ENCODE data around the gene WDR54.
"Not testable (repeated sequence)": the region's sequence is repeated elsewhere in the genome, so short reads cannot be mapped to it uniquely, and the experiment has no call there.

Gene WDR54

DNA sequence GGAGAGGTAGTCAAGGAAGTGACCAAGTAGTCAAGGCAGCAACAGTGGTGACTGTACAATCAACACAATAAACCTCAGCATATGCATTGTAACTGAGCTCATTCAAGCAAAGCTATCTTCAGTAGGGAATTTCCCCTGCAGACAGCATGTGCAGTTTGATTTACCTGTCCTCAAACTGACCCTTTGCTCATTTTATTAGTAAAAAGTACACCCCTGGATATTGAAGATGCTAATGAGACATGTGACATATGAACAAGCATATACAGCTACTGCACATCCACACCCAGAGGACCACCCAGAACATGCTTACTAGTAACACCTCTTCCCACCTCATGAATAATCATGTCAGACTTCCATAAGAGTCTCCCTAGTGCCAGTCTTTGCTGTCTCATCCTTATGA, 15.5 kb upstream of the WDR54 start:
- no peak for DNase-seq (ENCODE audit: low read depth in 2 of 2)

- DNase-seq (ENCODE audit: low read depth in 2 of 2) = no peak
Measured at GRCh38 chr2:74407682-74408081, 13.8 kb upstream of the WDR54 start.

DNA sequence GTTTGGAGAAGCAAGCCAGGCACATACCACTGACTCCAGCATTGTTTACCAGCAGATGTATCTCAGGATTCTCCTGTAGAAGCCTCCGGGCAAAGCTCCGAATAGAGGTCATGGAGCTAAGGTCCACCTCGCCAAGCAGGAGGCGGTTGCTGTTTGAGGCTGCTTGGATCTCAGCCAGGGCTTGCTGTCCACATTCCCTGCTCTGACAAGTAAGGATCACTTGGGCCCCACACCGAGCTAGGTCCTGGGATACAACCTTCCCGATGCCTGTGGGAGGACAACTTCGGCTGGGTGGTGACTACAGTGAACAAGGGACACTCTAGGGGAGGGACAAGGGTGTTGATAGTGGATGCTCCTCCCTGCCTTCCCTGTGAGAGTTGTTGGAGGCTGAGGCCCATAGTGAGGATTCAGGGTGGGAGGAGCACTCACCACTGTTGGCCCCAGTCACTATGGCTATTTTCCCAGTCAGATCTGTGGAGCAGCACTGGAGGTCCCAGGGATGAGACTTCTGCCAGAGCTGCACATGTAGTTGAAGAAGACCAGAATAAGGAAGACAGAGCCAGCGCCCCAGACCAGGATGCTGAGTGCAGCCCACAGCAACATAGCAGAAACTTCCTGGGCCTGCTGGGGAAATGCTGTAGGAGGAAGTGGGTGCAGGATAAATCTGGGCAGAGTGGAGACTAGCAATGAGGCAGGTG, 8.4 kb upstream of the WDR54 start:
- DNase-seq (ENCODE audit: low read depth in 2 of 2) = no peak

DNA sequence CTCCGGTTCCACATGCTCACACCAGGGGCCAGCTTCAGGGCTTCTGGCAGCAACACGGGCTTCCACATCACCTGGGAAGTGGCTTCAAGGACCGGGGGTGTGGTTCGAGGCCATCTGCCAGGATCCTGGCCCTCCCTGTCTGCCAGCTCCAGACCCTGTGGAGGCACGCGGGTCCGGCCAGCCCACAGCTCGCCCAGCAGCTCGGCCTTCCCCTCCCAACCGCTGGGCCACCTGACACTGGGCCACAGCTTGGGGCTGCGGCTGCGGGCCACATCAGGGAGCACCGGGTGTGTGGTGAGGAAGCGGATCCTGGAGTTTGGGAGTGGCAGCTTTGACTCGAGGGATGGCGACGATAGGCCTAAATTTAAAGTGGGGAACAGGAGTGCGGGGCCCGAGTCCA, 7.1 kb upstream of the WDR54 start:
- no peak for DNase-seq (ENCODE audit: low read depth in 2 of 2)

DNA sequence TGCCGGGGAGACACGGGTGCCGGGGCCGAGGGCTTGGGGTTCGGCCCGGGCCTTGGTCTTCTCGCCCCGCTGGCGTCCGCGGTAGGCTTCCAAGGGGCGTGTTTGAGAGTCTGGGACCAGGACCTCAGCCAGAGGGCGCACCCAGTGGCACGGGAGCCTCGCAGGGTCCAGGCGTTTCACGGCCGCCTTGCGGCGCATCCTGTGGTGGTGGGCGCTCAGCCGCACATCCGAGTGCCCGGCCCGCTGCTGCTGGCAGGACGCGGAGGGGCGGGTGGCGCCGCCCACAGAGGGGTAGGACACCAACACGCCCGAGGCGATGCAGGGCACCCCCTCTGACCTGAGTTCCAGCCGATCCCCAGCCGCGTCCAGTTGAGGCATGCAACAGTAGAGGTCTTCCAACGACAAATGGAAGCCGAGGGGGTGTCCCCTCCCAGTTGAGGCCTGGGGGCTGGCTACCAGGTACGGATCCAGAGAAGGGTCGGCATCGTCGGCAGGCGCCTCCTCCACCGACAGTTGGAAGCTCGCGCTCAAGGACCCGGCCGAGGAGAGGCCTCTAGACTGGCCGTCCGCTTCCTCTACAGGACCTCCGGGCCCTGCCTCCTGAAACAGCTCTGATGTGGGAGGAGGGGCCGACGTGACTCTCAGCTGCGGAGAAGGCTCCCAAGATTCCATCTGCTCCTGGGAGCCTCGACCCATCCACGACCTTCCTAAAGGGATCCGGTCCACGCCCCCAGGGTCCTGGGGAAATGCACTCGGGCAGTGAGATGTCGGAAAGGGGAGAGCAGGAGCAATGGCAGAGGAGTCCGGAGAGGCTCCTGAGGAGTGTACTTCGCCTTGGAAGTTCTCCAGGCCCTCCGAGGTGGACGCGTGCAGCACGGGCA, 6.4 kb upstream of the WDR54 start:
- no peak for DNase-seq (ENCODE audit: low read depth in 2 of 2)

DNA sequence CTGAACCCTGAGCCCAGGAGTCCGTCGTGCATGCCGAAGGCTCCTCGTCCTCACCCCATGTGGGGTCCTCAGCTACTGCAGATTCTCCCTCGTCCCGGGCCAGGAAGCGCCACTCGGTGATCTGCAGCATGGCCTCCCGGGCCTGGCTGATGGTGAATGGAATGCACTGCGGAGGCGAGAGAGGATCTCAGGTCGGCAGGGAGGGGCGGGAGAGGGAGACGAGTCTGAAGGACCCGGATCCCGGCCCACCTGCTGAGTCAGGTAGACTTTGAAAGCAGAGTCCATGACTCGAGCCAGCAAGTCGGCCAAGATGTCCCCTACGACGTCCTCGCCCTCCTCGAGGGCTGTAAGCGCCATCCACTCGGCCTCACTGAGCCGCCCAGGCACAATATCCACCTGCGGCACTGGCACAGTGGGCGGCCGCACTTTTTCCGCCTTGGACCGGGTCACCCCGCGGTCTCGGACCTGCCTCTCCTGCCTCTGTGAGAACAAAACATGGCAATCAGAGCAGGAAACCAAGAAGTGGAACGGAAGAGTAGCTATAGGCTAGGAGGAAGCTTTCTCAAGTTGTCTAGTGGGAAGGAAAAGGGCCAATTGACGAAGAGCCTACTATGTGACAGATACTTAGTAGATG, 5.7 kb upstream of the WDR54 start:
- DNase-seq (ENCODE audit: low read depth in 2 of 2) = no peak

DNA sequence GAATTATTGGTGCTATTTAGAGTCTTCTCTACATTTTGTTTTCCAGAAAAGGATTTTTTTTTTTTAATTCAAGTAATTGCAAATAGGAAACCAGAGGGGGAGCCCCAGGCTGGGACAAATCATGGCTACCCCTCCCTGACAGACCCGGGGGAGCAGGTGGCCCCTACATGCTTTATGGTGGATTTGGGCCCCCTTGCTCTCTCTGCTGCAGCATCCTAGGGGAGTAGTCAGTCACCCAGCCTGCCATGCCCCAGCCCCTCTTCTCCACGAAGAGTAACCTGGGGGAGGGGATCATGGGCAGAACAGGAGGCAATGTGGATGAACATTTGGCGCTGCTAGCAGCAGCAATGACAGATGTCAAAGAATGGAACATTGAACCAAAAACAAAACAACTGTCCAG, 4.8 kb upstream of the WDR54 start:
- no peak for DNase-seq (ENCODE audit: low read depth in 2 of 2)

GRCh38 chr2:74417197-74417596, 4.3 kb upstream of the WDR54 start:
- no peak for DNase-seq (ENCODE audit: low read depth in 2 of 2)

DNA sequence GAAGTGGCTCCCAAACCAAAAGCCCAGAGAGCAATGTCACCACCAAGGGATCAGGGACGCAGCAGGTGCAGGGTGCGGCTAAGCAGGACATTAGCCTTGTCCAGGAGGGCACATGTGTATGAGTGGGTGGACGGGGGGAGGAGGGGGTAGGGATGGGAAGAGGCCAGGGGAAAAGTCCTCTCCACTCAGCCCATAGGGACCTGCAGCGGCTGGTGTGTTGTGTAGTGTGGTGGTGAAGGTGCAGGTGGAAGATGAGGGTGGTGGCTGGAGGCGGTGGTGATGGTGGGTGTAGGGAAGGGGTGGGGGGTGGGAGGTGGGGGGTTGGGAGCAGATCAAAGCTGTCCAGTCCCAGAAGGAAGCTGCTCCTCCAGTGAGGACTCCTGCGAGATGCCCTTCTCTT, 3.8 kb upstream of the WDR54 start:
- no peak for DNase-seq (ENCODE audit: low read depth in 2 of 2)

- no peak for DNase-seq (ENCODE audit: low read depth in 2 of 2)
Measured at GRCh38 chr2:74418312-74418711, 3.2 kb upstream of the WDR54 start.

- DNase-seq (ENCODE audit: low read depth in 2 of 2) = no peak
Measured at GRCh38 chr2:74419345-74419744, 2.2 kb upstream of the WDR54 start.

DNA sequence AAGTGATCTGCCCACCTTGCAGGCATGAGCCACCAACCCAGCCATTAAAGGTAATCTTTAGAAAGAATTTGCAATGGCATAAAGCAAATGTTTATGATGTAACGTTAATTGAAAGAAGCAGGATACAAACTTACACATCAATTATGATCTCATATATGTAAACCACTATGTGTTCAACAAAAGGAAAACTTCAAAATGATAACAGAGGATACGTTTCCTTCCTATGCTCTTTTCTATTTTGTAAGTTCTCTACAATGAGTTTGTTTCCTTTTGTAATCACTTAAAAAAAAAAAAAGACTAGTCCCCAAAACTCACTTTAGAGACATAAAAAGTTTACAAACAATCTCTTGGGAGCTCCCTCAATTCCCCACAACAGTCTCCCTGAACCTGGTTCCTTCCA, 1.5 kb upstream of the WDR54 start:
- no peak for DNase-seq (ENCODE audit: low read depth in 2 of 2)

- not testable (repeated sequence) for DNase-seq (ENCODE audit: low read depth in 2 of 2)
Measured at GRCh38 chr2:74420443-74421103, 957 bp upstream of the WDR54 start.

GRCh38 chr2:74423231-74424095, 1.9 kb downstream of the WDR54 start:
- DNase-seq (ENCODE audit: low read depth in 2 of 2) = no peak

GRCh38 chr2:74424139-74424992, 2.8 kb downstream of the WDR54 start:
- DNase-seq (ENCODE audit: low read depth in 2 of 2) = no peak

DNA sequence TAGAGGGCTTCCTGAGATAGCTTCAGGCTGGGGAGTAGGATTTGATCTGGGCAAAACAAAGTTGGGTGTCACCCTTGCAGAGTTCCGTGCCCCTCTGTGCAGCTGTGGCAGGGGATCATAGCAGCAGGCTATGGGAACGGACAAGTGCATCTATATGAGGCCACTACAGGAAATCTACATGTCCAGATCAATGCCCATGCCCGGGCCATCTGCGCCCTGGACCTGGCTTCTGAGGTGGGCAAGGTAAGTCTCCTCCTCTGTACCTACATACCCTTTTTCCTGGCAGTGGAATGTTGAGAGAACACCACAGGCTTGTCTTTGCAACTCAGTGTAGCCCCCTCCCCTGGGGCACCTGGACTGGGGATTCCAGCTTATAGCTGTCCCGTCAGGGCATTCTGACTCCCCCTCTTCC, 3.5 kb downstream of the WDR54 start:
- no peak for DNase-seq (ENCODE audit: low read depth in 2 of 2)

- no peak for DNase-seq (ENCODE audit: low read depth in 2 of 2)
Measured at GRCh38 chr2:74425523-74425922, 4.0 kb downstream of the WDR54 start.

- DNase-seq (ENCODE audit: low read depth in 2 of 2) = no peak
Measured at GRCh38 chr2:74426181-74426758, 4.7 kb downstream of the WDR54 start.

GRCh38 chr2:74427551-74427950, 6.0 kb downstream of the WDR54 start:
- DNase-seq (ENCODE audit: low read depth in 2 of 2) = no peak

DNA sequence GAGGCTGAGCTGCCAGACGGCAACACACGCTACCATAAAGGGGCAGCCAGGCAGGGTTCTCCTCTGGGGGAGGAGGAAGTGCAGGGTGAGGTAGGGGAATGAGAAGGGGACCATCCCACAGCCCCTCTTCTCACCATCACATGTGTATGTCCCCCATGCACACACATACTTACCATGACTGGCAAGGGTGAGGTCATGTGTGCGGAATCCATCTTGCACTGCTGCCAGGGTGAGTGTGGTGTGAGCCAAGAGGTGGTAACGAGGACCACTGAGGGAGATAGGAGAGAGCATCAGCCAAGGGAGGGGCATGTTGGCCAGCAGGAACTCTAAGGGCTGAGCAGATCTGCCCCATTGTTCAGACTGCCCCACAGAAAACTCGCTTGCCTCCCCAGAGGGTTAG, 7.1 kb downstream of the WDR54 start:
- DNase-seq (ENCODE audit: low read depth in 2 of 2) = no peak
